ENCODE data around the gene LTBP2.

The LTBP2 gene

DNA sequence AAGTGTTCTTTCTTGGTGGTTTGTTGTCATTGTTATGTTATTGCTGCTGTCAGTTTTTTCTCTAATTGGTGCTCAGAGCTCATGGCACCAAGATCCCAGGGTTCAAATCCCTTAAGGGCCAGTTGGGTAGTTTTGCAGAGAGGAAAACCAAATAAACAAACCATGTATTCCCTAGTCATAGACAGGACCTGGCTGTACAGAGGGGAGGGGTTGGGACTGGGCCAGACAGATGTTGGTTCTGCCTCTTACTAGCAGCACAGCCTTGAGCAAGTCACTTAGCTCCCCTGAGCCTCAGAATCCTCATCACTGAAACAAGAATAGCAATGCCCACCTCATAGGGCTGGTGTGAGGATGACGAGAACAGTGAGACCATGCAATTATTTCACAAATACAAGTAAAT lies 53.4 kb downstream of the LTBP2 start (continued):
- TF ChIP-seq ZNF175 (tag by site-specific recombination; IDR thresholded peaks at IDR 0.05) (no peak), ZBTB20 (tag by site-specific recombination; IDR thresholded peaks at IDR 0.05) (no peak)
- TF ChIP-seq, protein P1, sequence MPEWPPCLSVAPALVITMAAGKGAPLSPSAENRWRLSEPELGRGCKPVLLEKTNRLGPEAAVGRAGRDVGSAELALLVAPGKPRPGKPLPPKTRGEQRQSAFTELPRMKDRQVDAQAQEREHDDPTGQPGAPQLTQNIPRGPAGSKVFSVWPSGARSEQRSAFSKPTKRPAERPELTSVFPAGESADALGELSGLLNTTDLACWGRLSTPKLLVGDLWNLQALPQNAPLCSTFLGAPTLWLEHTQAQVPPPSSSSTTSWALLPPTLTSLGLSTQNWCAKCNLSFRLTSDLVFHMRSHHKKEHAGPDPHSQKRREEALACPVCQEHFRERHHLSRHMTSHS (tag by site-specific recombination; IDR thresholded peaks at IDR 0.05) = no peak
- TF ChIP-seq, protein P2, sequence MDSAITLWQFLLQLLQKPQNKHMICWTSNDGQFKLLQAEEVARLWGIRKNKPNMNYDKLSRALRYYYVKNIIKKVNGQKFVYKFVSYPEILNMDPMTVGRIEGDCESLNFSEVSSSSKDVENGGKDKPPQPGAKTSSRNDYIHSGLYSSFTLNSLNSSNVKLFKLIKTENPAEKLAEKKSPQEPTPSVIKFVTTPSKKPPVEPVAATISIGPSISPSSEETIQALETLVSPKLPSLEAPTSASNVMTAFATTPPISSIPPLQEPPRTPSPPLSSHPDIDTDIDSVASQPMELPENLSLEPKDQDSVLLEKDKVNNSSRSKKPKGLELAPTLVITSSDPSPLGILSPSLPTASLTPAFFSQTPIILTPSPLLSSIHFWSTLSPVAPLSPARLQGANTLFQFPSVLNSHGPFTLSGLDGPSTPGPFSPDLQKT (IDR thresholded peaks at IDR 0.05; ENCODE audit: borderline replicate concordance, low read depth, low read length) = no peak

DNA sequence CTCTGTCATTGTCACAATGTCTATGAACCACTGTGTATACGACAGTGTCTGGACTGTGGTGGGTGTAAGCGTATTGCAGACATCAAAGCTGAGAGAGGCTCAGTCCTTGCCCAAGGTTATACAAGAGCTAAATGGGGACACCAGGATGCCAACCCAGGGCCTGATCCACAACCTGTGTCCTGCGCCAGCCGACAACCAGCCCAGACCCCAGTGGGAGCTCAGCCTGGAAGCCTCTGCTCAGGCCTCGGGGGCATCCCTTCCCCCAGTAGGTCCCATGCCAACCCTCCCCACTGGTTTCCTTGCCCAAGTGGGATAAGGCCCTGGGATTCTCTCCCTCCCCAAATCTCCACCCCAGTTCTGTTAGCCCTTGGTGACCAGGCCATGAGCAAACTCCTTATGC lies 54.3 kb downstream of the LTBP2 start:
- Histone ChIP-seq H3K36me3 (ENCODE audit: control insufficient read depth in 2 of 2, insufficient read depth in 1 of 2, low read length in 2 of 2) (no peaks in the 10 kb centered on the region; a peak in 1 of 3 replicates), H3K9me3 (ENCODE audit: control insufficient read depth, insufficient read depth, low read depth, low read length) (no peaks in the 10 kb centered on the region), H3K4me1 (ENCODE audit: control insufficient read depth, insufficient read depth, low read length) (0 out of 2 replicates have a peak, but pooled peaks cover 2% of the 10 kb centered on the region), H3K27ac (ENCODE audit: extremely low read depth, low read depth, low read length) (no peak overlapping the region), H3K4me3 (ENCODE audit: low read depth, low read length) (no peak overlapping the region)
- POLR2A ChIA-PET = no interaction called here
- TF ChIP-seq ZEB2 (tag by site-specific recombination; IDR thresholded peaks at IDR 0.05) = no peak
- TF ChIP-seq ZNF341 (tag by site-specific recombination; IDR thresholded peaks at IDR 0.05; ENCODE audit: low read depth) = no peak
- CTCF ChIA-PET = interaction anchor here (1.5 kb wide), 1 partner anchor 17 kb away, joined by 3 read pairs; no protein-coding TSS in a partner anchor

DNA sequence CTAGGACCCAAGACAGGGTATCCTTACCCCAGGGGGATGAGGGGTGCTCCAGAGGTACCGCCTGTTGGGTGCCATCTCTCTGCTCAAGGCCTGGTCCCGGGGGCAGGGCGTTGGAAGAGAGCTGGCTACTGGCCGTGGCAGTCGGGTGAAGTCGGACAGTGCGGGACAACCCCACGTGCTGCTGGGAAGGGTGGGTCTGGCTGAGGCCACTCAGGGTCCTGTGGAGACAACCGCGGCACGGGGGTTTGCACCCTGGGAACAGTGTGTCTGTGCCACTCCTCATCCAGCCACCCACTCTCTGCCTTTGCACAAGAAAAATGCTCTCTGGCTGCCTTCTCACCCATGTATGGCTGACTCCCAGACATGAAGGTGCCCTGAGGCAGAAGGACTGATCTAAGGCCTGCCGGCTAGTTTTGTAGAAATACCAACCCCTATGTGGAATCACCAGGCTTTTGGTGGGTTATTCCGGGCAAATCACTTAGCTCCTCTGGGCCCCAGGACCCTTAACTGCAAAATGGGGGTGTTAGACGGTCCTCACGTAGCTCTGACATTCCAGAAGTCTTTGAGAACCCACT lies 56.5 kb downstream of the LTBP2 start:
- H3K9me3 ChIP-seq (ENCODE audit: control insufficient read depth, insufficient read depth, low read depth, low read length) = no peaks in the 10 kb centered on the region
- H3K36me3 ChIP-seq (ENCODE audit: control insufficient read depth in 2 of 2, insufficient read depth in 1 of 2, low read length in 2 of 2) = no peaks in the 10 kb centered on the region; a peak in 1 of 3 replicates
- H3K4me3 ChIP-seq (ENCODE audit: low read depth, low read length) = no peak overlapping the region
- no peak overlapping the region for H3K27ac ChIP-seq (ENCODE audit: extremely low read depth, low read depth, low read length)
- ChIA-PET POLR2A (no interaction called here), CTCF (no interaction called here)
- TF ChIP-seq, protein P3, sequence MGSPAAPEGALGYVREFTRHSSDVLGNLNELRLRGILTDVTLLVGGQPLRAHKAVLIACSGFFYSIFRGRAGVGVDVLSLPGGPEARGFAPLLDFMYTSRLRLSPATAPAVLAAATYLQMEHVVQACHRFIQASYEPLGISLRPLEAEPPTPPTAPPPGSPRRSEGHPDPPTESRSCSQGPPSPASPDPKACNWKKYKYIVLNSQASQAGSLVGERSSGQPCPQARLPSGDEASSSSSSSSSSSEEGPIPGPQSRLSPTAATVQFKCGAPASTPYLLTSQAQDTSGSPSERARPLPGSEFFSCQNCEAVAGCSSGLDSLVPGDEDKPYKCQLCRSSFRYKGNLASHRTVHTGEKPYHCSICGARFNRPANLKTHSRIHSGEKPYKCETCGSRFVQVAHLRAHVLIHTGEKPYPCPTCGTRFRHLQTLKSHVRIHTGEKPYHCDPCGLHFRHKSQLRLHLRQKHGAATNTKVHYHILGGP (tag by site-specific recombination; IDR thresholded peaks at IDR 0.05) = no peak
- TF ChIP-seq, protein P4, sequence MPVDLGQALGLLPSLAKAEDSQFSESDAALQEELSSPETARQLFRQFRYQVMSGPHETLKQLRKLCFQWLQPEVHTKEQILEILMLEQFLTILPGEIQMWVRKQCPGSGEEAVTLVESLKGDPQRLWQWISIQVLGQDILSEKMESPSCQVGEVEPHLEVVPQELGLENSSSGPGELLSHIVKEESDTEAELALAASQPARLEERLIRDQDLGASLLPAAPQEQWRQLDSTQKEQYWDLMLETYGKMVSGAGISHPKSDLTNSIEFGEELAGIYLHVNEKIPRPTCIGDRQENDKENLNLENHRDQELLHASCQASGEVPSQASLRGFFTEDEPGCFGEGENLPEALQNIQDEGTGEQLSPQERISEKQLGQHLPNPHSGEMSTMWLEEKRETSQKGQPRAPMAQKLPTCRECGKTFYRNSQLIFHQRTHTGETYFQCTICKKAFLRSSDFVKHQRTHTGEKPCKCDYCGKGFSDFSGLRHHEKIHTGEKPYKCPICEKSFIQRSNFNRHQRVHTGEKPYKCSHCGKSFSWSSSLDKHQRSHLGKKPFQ (tag by site-specific recombination; IDR thresholded peaks at IDR 0.05) = no peak
- TF ChIP-seq, protein P5, sequence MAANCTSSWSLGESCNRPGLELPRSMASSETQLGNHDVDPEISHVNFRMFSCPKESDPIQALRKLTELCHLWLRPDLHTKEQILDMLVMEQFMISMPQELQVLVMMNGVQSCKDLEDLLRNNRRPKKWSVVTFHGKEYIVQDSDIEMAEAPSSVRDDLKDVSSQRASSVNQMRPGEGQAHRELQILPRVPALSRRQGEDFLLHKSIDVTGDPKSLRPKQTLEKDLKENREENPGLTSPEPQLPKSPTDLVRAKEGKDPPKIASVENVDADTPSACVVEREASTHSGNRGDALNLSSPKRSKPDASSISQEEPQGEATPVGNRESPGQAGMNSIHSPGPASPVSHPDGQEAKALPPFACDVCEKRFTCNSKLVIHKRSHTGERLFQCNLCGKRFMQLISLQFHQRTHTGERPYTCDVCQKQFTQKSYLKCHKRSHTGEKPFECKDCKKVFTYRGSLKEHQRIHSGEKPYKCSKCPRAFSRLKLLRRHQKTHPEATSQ (tag by site-specific recombination; IDR thresholded peaks at IDR 0.05) = no peak
- TF ChIP-seq ZNF366 (tag by site-specific recombination; conservative IDR thresholded peaks at IDR 0.05) = no peak
- TF ChIP-seq ZFP69B (tag by site-specific recombination; IDR thresholded peaks at IDR 0.05) = no peak
- TF ChIP-seq ZNF654 (tag by site-specific recombination; IDR thresholded peaks at IDR 0.05; ENCODE audit: low read depth) = no peak
- TF ChIP-seq ZNF837 (tag by site-specific recombination; IDR thresholded peaks at IDR 0.05) = no peak
- no peak for TF ChIP-seq ZBTB20 (tag by site-specific recombination; IDR thresholded peaks at IDR 0.05)
- TF ChIP-seq ZNF473 (tag by site-specific recombination; IDR thresholded peaks at IDR 0.05) = no peak
- no peak for TF ChIP-seq ZNF621 (tag by site-specific recombination; IDR thresholded peaks at IDR 0.05)
- no peak for TF ChIP-seq ZNF311 (tag by site-specific recombination; IDR thresholded peaks at IDR 0.05; ENCODE audit: borderline replicate concordance)
- TF ChIP-seq ZNF433 (tag by site-specific recombination; IDR thresholded peaks at IDR 0.05; ENCODE audit: low read depth) = no peak
- no peak for TF ChIP-seq MEIS1 (CRISPR knock-in tag; IDR thresholded peaks at IDR 0.05; ENCODE audit: borderline replicate concordance)
- TF ChIP-seq ZNF112 (tag by site-specific recombination; IDR thresholded peaks at IDR 0.05) = no peak
- TF ChIP-seq SP2 (tag by site-specific recombination; IDR thresholded peaks at IDR 0.05) = no peak
- H3K4me1 ChIP-seq (ENCODE audit: control insufficient read depth, insufficient read depth, low read length) = no peaks in the 10 kb centered on the region
